PFSK-1 (cell line): ENCODE measurements around the gene ARHGEF10L.

Experiments
- FOXP2 ChIP-seq: optimal IDR thresholded peaks from 2 replicates; pipeline ENCODE3; 2011; ENCODE audit warnings: borderline replicate concordance, control low read depth, inconsistent platforms; ENCODE audit not compliant: insufficient read depth; ENCODE audit errors: extremely low read length, extremely low read depth
- POLR2AphosphoS5 ChIP-seq: IDR thresholded peaks from 2 replicates; pipeline ENCODE4 v1.6.1; 2012; ENCODE audit warnings: low read depth, mild to moderate bottlenecking, control low read depth, low read length, moderate library complexity
- SIN3A ChIP-seq: IDR thresholded peaks from 2 replicates; pipeline ENCODE4 v1.6.1; 2012; ENCODE audit warnings: mild to moderate bottlenecking, low read length, moderate library complexity, borderline replicate concordance; ENCODE audit not compliant: insufficient read depth
- TAF1 ChIP-seq: IDR thresholded peaks from 2 replicates; pipeline ENCODE4 v1.6.1; 2012; ENCODE audit warnings: low read length, control low read depth, borderline replicate concordance; ENCODE audit not compliant: insufficient read depth
- TF ChIP-seq, protein P1 (sequence below), 2 experiments: IDR thresholded peaks; 2 replicates each; pipeline versions ENCODE4 v1.6.1 to v1.8.0; 2011 to 2012; ENCODE audit warnings: low read depth in 2 of 2, low read length in 2 of 2, control low read depth in 1 of 2, inconsistent platforms in 1 of 2, mild to moderate bottlenecking in 1 of 2, moderate library complexity in 1 of 2; ENCODE audit not compliant: insufficient read depth in 1 of 2

Gene ARHGEF10L

DNA sequence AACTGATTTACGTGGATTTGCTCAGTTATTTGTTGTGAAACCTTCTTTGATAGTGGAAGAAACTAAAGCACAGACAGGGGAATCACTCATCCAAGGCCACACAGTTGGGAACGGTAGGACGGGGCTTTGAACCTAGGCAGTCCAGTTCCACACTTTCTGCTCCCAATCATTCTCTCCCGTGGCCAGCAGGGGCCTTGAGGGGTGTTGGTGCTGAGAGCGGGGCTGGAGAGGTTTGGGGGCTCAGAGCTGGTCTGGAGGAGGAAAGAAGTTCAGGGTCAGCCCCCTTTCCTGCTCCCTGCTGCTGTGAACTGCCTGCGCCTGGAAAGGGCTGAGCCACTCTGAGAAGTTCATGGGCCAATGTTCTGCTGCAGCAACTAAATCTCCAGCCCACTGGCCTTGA is 184.2 kb downstream of the ARHGEF10L start:
- TF ChIP-seq, protein P1, sequence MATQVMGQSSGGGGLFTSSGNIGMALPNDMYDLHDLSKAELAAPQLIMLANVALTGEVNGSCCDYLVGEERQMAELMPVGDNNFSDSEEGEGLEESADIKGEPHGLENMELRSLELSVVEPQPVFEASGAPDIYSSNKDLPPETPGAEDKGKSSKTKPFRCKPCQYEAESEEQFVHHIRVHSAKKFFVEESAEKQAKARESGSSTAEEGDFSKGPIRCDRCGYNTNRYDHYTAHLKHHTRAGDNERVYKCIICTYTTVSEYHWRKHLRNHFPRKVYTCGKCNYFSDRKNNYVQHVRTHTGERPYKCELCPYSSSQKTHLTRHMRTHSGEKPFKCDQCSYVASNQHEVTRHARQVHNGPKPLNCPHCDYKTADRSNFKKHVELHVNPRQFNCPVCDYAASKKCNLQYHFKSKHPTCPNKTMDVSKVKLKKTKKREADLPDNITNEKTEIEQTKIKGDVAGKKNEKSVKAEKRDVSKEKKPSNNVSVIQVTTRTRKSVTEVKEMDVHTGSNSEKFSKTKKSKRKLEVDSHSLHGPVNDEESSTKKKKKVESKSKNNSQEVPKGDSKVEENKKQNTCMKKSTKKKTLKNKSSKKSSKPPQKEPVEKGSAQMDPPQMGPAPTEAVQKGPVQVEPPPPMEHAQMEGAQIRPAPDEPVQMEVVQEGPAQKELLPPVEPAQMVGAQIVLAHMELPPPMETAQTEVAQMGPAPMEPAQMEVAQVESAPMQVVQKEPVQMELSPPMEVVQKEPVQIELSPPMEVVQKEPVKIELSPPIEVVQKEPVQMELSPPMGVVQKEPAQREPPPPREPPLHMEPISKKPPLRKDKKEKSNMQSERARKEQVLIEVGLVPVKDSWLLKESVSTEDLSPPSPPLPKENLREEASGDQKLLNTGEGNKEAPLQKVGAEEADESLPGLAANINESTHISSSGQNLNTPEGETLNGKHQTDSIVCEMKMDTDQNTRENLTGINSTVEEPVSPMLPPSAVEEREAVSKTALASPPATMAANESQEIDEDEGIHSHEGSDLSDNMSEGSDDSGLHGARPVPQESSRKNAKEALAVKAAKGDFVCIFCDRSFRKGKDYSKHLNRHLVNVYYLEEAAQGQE (IDR thresholded peaks at IDR 0.05; ENCODE audit: insufficient read depth in 1 of 2, low read depth in 2 of 2, low read length in 2 of 2) = no peak
- no peak for TF ChIP-seq FOXP2

DNA sequence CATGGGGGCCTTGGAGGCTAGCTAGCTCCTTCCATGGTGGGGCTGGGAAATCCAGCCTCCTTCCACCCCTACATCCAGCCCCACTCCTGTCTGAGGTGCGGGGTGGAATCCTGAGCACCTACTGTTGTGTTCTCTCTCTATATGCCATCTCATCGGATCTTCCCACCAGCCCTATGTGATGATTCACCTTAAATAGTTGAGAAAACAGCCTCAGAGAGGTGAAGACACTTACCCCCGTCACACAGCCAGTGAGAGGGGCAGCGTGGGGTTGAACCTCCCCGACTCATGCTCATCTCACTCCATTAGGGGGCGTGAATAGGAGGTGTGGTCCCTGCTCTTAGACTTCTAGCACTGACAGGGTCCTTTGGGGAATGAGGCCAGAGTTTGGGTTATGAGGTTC is 184.7 kb downstream of the ARHGEF10L start:
- TF ChIP-seq POLR2AphosphoS5 = no peak
- TF ChIP-seq FOXP2 = no peak
- TF ChIP-seq, protein P1 (IDR thresholded peaks at IDR 0.05; ENCODE audit: insufficient read depth in 1 of 2, low read depth in 2 of 2, low read length in 2 of 2) = no peak

DNA sequence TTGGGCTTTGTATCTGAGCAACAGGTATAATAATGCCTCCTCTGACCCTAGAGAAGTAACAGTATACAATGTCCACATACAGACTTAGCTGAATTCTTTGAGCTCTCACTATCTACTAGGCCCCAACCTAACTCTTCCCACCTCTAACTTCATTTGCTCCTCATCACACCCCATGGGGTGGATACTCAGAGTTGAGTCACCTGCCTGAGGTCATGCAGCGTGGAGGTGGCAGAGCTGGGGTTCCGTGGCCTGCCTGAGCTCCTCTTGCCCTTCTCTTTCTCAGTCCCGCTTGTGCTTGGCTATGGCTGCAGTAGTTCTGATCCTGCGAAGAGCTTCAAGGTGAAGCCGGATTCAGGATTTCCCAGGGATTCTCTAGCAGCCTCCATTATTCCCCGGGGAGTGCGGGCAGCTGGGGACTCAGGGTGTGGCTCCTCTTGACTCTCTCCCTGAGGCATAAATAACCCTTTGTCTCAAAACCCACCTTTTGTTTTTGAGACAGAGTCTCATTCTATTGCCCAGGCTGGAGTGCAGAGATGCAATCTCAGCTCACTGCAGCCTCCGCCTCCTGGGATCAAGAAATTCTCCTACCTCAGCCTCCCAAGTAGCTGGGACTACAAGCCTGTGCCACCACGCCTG is 185.7 kb downstream of the ARHGEF10L start:
- TF ChIP-seq SIN3A (no peak), FOXP2 (no peak), POLR2AphosphoS5 (no peak), TAF1 (no peak)
- TF ChIP-seq, protein P1 (IDR thresholded peaks at IDR 0.05; ENCODE audit: insufficient read depth in 1 of 2, low read depth in 2 of 2, low read length in 2 of 2) = no peak

DNA sequence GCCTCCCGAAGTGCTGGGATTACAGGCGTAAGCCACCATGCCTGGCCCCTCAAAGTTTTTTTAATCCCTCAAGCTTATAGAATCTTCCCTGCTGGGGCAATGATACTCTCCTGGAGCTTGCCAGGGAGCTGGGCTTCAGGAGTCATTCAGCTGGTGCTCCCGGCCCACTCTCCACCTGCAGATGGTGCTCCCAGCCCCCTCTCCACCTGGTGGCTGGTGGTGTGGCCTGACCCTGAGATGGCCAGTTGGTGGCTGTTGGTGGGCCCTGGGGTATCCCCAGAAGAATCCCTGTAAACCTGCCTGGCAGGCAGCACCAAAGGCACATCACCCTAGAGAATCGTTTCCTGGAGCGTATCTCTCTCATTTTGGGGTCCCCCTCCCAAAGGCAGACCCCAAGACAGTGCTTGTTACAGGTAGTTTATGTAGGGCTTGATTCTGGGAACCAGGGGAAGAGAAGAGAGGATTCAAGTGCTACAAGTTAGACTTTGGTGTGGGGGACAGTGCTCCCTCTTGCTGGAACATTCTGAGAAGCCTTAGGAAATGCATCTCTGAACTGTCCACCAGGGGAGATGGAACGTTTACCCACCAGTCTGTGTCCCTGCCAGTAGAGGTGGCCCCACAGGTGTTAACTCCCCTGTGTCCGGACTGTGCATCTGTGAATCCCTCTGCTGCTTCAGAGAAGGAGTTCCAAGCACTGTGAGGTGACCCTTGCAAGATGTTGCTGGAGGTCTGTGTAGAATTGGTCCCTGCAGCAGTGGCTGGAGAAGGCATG is 186.5 kb downstream of the ARHGEF10L start:
- TF ChIP-seq TAF1 (no peak), FOXP2 (no peak), POLR2AphosphoS5 (no peak), SIN3A (no peak)
- TF ChIP-seq, protein P1 (IDR thresholded peaks at IDR 0.05; ENCODE audit: insufficient read depth in 1 of 2, low read depth in 2 of 2, low read length in 2 of 2) = no peak
